Measurements from ENCODE around the gene DOCK7.

GRCh38 chr1:62514746-62515423 lies 173.3 kb downstream of the DOCK7 start:
- TF ChIP-seq CTCF (conservative IDR thresholded peaks at IDR 0.05 in 1 of 2, IDR thresholded peaks at IDR 0.05 in 1 of 2; ENCODE audit: extremely low read depth in 1 of 2, insufficient read depth in 1 of 2, low read depth in 1 of 2, low read length in 2 of 2) (no peak), EZH2 (IDR thresholded peaks at IDR 0.05; ENCODE audit: borderline replicate concordance, low read length) (no peak)

All from mammary epithelial cell (primary cell).